Esophagus squamous epithelium (tissue), 4 donors: ENCODE results near the gene SPP1.

Experiments
- POLR2A ChIP-seq, 4 donors: fragments of 450-650 bp; IDR thresholded peaks; one replicate each; pipeline ENCODE4 v1.6.1; 2017; ENCODE audit warnings: antibody characterized with exemption in 4 of 4, mild to moderate bottlenecking in 4 of 4, moderate library complexity in 3 of 4
- TF ChIP-seq, protein P1 (sequence below), 6 experiments: fragments of 450-650 bp in 4 of 6; fragments of 200-600 bp in 2 of 6; sonication (generic) in 2 of 6; IDR thresholded peaks; one replicate each; pipeline ENCODE4 v1.5.1; 2016 to 2019; ENCODE audit warnings: antibody characterized with exemption in 6 of 6, mild to moderate bottlenecking in 4 of 6, moderate library complexity in 4 of 6

DNA sequence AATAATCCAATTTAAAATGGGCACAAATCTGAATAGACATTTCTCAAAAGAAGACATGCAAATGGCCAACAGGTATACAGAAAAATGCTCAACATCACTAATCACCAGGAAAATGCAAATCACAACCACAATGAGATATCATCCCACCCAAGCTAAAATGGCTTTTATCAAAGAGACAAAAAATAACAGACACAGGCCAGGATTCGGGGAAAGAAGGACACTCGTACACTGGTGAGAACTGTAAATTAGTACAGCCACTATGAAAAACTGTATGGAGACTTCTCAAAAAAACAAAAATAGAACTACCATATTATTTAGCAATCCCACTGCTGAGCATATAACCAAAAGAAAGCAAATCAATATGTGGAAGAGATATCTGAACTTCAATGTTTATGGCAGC, 8.5 kb downstream of the SPP1 start:
- TF ChIP-seq, protein P1, sequence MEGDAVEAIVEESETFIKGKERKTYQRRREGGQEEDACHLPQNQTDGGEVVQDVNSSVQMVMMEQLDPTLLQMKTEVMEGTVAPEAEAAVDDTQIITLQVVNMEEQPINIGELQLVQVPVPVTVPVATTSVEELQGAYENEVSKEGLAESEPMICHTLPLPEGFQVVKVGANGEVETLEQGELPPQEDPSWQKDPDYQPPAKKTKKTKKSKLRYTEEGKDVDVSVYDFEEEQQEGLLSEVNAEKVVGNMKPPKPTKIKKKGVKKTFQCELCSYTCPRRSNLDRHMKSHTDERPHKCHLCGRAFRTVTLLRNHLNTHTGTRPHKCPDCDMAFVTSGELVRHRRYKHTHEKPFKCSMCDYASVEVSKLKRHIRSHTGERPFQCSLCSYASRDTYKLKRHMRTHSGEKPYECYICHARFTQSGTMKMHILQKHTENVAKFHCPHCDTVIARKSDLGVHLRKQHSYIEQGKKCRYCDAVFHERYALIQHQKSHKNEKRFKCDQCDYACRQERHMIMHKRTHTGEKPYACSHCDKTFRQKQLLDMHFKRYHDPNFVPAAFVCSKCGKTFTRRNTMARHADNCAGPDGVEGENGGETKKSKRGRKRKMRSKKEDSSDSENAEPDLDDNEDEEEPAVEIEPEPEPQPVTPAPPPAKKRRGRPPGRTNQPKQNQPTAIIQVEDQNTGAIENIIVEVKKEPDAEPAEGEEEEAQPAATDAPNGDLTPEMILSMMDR (IDR thresholded peaks at IDR 0.05), result no peak
- no peak for TF ChIP-seq POLR2A (IDR thresholded peaks at IDR 0.05)
